H9 (cell line): ENCODE measurements around the gene OGFR. TPM values are rescaled to one million over a fixed set of nuclear protein-coding genes. Genes with fewer than 3 reads are reported as not detected.
A peak's percentile ranks its signal among the peaks of the same experiment; 100 is the strongest.

ENCODE experiments used
- DNase-seq: peaks from one replicate; pipeline ENCODE4 v3.0.0-alpha.2; 2017
- H2AFZ ChIP-seq: one replicate; pipeline ENCODE4 v1.6.1; 2013; ENCODE audit warnings: mild to moderate bottlenecking, low read length, control low read depth, moderate library complexity
- H2AK5ac ChIP-seq: 2 replicates; pipeline ENCODE4 v1.6.1; 2013; ENCODE audit warnings: low read length, control low read depth, mixed read lengths; ENCODE audit not compliant: insufficient read length
- H2BK120ac ChIP-seq: one replicate; pipeline ENCODE4 v1.6.1; 2013; ENCODE audit warnings: low read depth, mild to moderate bottlenecking, low read length, control low read depth, inconsistent platforms; ENCODE audit not compliant: poor library complexity, severe bottlenecking
- H2BK12ac ChIP-seq: 2 replicates; pipeline ENCODE4 v1.6.1; 2013; ENCODE audit warnings: low read length, control low read depth, mixed read lengths, low read depth; ENCODE audit not compliant: insufficient read length
- H2BK15ac ChIP-seq: 2 replicates; pipeline ENCODE4 v1.6.1; 2013; ENCODE audit warnings: low read depth, low read length, control low read depth
- H2BK20ac ChIP-seq: one replicate; pipeline ENCODE4 v1.6.1; 2013; ENCODE audit warnings: low read depth, mild to moderate bottlenecking, low read length, control low read depth, inconsistent platforms; ENCODE audit not compliant: poor library complexity, severe bottlenecking
- H2BK5ac ChIP-seq: 2 replicates; pipeline ENCODE4 v1.6.1; 2013; ENCODE audit warnings: low read length, control low read depth, mixed read lengths; ENCODE audit not compliant: insufficient read length
- H3K14ac ChIP-seq: 2 replicates; pipeline ENCODE4 v1.6.1; 2013; ENCODE audit warnings: low read length, control low read depth; ENCODE audit not compliant: insufficient read depth
- H3K18ac ChIP-seq: 2 replicates; pipeline ENCODE4 v1.6.1; 2013; ENCODE audit warnings: low read depth, mild to moderate bottlenecking, mixed read lengths, low read length, control low read depth; ENCODE audit not compliant: insufficient read length
- H3K23ac ChIP-seq: 2 replicates; pipeline ENCODE4 v1.6.1; 2013; ENCODE audit warnings: low read length, control low read depth, mixed read lengths, low read depth; ENCODE audit not compliant: insufficient read length
- H3K23me2 ChIP-seq: 2 replicates; pipeline ENCODE4 v1.6.1; 2013; ENCODE audit warnings: low read depth, mild to moderate bottlenecking, mixed read lengths, low read length, control low read depth; ENCODE audit not compliant: insufficient read length, poor library complexity, severe bottlenecking
- H3K27ac ChIP-seq: 2 replicates; pipeline ENCODE4 v1.5.1; 2013; ENCODE audit warnings: low read length, control low read depth, mixed read lengths, low read depth; ENCODE audit not compliant: insufficient read length
- H3K27me3 ChIP-seq: 2 replicates; pipeline ENCODE4 v1.6.1; 2013; ENCODE audit warnings: low read length, control low read depth, inconsistent platforms; ENCODE audit not compliant: insufficient read depth
- H3K4ac ChIP-seq: 2 replicates; pipeline ENCODE4 v1.6.1; 2013; ENCODE audit warnings: low read depth, mild to moderate bottlenecking, control low read depth, inconsistent platforms, low read length, moderate library complexity
- H3K4me1 ChIP-seq: 2 replicates; pipeline ENCODE4 v1.6.1; 2013; ENCODE audit warnings: low read length, control low read depth, inconsistent platforms; ENCODE audit not compliant: insufficient read depth
- H3K4me2 ChIP-seq: 2 replicates; pipeline ENCODE4 v1.6.1; 2013; ENCODE audit warnings: low read length, control low read depth, mixed read lengths; ENCODE audit not compliant: insufficient read length, insufficient read depth
- H3K56ac ChIP-seq: 2 replicates; pipeline ENCODE4 v1.6.1; 2013; ENCODE audit warnings: low read depth, mild to moderate bottlenecking, mixed read lengths, low read length, control low read depth; ENCODE audit not compliant: insufficient read length
- H3K79me1 ChIP-seq: 2 replicates; pipeline ENCODE4 v1.6.1; 2013; ENCODE audit warnings: low read depth, mild to moderate bottlenecking, moderate library complexity, low read length, control low read depth, inconsistent platforms; ENCODE audit not compliant: insufficient read depth, poor library complexity, severe bottlenecking
- H3K79me2 ChIP-seq: 2 replicates; pipeline ENCODE4 v1.6.1; 2013; ENCODE audit warnings: low read length, control low read depth, inconsistent platforms; ENCODE audit not compliant: insufficient read depth
- H3K9ac ChIP-seq: 2 replicates; pipeline ENCODE4 v1.6.1; 2013; ENCODE audit warnings: low read length, control low read depth, mixed read lengths; ENCODE audit not compliant: insufficient read length; ENCODE audit errors: extremely low read depth
- H3K9me3 ChIP-seq: one replicate; pipeline ENCODE4 v1.6.1; 2013; ENCODE audit warnings: low read depth, low read length, inconsistent platforms; ENCODE audit not compliant: control insufficient read depth
- H3T11ph ChIP-seq: one replicate; pipeline ENCODE4 v1.6.1; 2013; ENCODE audit warnings: mild to moderate bottlenecking, low read length, control low read depth, inconsistent platforms
- H4K20me1 ChIP-seq: one replicate; pipeline ENCODE4 v1.6.1; 2013; ENCODE audit not compliant: control insufficient read depth, insufficient read length, insufficient read depth
- H4K5ac ChIP-seq: 2 replicates; pipeline ENCODE4 v1.6.1; 2013; ENCODE audit warnings: low read depth, mild to moderate bottlenecking, mixed read lengths, low read length, control low read depth; ENCODE audit not compliant: insufficient read length
- H4K8ac ChIP-seq: replicated peaks from 2 replicates; pipeline ENCODE4 v1.6.1; 2013; ENCODE audit warnings: low read length, control low read depth, mixed read lengths, low read depth; ENCODE audit not compliant: insufficient read length
- H4K91ac ChIP-seq: 2 replicates; pipeline ENCODE4 v1.6.1; 2013; ENCODE audit warnings: low read depth, mild to moderate bottlenecking, moderate library complexity, mixed read lengths, low read length, control low read depth; ENCODE audit not compliant: insufficient read length
- H3K27ac Mint-ChIP-seq, 3 experiments: 2 replicates in 2 of 3; 3 replicates in 1 of 3; pipeline ENCODE4 v1.8.0; 2020 to 2021; ENCODE audit warnings: mixed read lengths in 3 of 3, mild to moderate bottlenecking in 1 of 3, moderate library complexity in 1 of 3
- H3K27me3 Mint-ChIP-seq: 2 replicates; pipeline ENCODE4 v1.8.0; 2021; ENCODE audit warnings: low read depth, mild to moderate bottlenecking, moderate library complexity, mixed read lengths
- H3K36me3 Mint-ChIP-seq, 3 experiments: 2 replicates in 2 of 3; 3 replicates in 1 of 3; pipeline ENCODE4 v1.8.0; 2020 to 2021; ENCODE audit warnings: low read depth in 3 of 3, mixed read lengths in 3 of 3; ENCODE audit not compliant: insufficient read depth in 1 of 3
- H3K4me1 Mint-ChIP-seq, 2 experiments: 2 replicates each; pipeline ENCODE4 v1.8.0; 2020; ENCODE audit warnings: mixed read lengths in 2 of 2
- H3K4me3 Mint-ChIP-seq, 2 experiments: 2 replicates in 1 of 2; 3 replicates in 1 of 2; pipeline ENCODE4 v1.8.0; 2020 to 2021; ENCODE audit warnings: mild to moderate bottlenecking in 2 of 2, mixed read lengths in 2 of 2, moderate library complexity in 1 of 2
- H3K9me3 Mint-ChIP-seq, 2 experiments: 2 replicates in 1 of 2; 3 replicates in 1 of 2; pipeline ENCODE4 v1.8.0; 2020; ENCODE audit warnings: mild to moderate bottlenecking in 2 of 2, mixed read lengths in 2 of 2, moderate library complexity in 1 of 2
- WGBS: extraction: QIAGEN DNeasy Blood & Tissue Kit; methylation state at CpG from one replicate; pipeline ENCODE4 v1.1.7; 2013; ENCODE audit warnings: missing lambda C conversion rate, low lambda C conversion rate, mixed read lengths; ENCODE audit not compliant: insufficient read length; ENCODE audit errors: extremely low coverage; 5-methylcytosine and 5-hydroxymethylcytosine counted together
- total RNA-seq: library from RNA; stranded (reverse); gene quantifications from 2 replicates; pipeline ENCODE4 v1.2.1, GENCODE V29; 2021
- TF ChIP-seq, protein P1 (sequence below): fragments of 200-600 bp; sonication (generic); conservative IDR thresholded peaks from 3 replicates; pipeline ENCODE4 v1.8.0; 2021; ENCODE audit warnings: antibody characterized with exemption, mild to moderate bottlenecking

OGFR gene
- total RNA-seq, 1 experiment from 2014 or later = 33.1 TPM

- Histone ChIP-seq H2BK5ac (no peak overlapping the region), H4K20me1 (no peaks in the 10 kb centered on the region), H4K5ac (no peak overlapping the region), H3T11ph (no peak overlapping the region), H3K23ac (no peak overlapping the region), H3K4me2 (no peak overlapping the region), H3K4me1 (no peaks in the 10 kb centered on the region), H3K79me2 (no peaks in the 10 kb centered on the region), H3K56ac (no peak overlapping the region), H3K27ac (no peak overlapping the region), H2BK12ac (no peak overlapping the region), H2AK5ac (no peak overlapping the region), H3K18ac (no peak overlapping the region), H3K23me2 (peaks cover 16% of the 10 kb centered on the region), H2BK20ac (no peak overlapping the region), H4K91ac (no peak overlapping the region), H3K4ac (no peak overlapping the region), H3K9me3 (no peaks in the 10 kb centered on the region), H2BK15ac (no peak overlapping the region), H2AFZ (no peak overlapping the region), H3K9ac (no peak overlapping the region), H4K8ac (no peak overlapping the region), H2BK120ac (no peak overlapping the region), H3K79me1 (no peaks in the 10 kb centered on the region), H3K14ac (no peak overlapping the region), H3K27me3 (no peaks in the 10 kb centered on the region)
- peaks cover 5% of the 10 kb centered on the region for H3K27me3 Mint-ChIP-seq
- peaks cover 0 to 24% (median 20%) of the 10 kb centered on the region in 3 experiments; a peak in 5 of 7 replicates for H3K36me3 Mint-ChIP-seq
- no peak overlapping the region; a peak in 1 of 7 replicates for H3K27ac Mint-ChIP-seq
- peaks cover 12 to 14% of the 10 kb centered on the region in 2 experiments for H3K4me1 Mint-ChIP-seq
- TF ChIP-seq, protein P1, sequence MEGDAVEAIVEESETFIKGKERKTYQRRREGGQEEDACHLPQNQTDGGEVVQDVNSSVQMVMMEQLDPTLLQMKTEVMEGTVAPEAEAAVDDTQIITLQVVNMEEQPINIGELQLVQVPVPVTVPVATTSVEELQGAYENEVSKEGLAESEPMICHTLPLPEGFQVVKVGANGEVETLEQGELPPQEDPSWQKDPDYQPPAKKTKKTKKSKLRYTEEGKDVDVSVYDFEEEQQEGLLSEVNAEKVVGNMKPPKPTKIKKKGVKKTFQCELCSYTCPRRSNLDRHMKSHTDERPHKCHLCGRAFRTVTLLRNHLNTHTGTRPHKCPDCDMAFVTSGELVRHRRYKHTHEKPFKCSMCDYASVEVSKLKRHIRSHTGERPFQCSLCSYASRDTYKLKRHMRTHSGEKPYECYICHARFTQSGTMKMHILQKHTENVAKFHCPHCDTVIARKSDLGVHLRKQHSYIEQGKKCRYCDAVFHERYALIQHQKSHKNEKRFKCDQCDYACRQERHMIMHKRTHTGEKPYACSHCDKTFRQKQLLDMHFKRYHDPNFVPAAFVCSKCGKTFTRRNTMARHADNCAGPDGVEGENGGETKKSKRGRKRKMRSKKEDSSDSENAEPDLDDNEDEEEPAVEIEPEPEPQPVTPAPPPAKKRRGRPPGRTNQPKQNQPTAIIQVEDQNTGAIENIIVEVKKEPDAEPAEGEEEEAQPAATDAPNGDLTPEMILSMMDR = no peak
- no CpG with 5 or more reads among the region's 13 CpGs for WGBS
- no peaks in the 10 kb centered on the region for H3K9me3 Mint-ChIP-seq
- H3K4me3 Mint-ChIP-seq = 0 out of 5 replicates have a peak overlapping the region, but pooled peaks of 1 of the 2 experiments have one; percentile 26
- no peak for DNase-seq
These were observed 9.5 kb downstream of the OGFR start for GRCh38 chr20:62814060-62814708.
